ENCODE data around the gene RBBP8NL.

Gene RBBP8NL

GRCh38 chr20:62462976-62463592 is 35.7 kb upstream of the RBBP8NL start:
- DNase-seq (ENCODE audit: low read depth in 3 of 3) = no peak

GRCh38 chr20:62461834-62462233 is 34.5 kb upstream of the RBBP8NL start:
- DNase-seq (ENCODE audit: low read depth in 3 of 3) = no peak

GRCh38 chr20:62461157-62461556 is 33.8 kb upstream of the RBBP8NL start:
- no peak for DNase-seq (ENCODE audit: low read depth in 3 of 3)

- no peak for DNase-seq (ENCODE audit: low read depth in 3 of 3)
Measured at GRCh38 chr20:62460678-62461077, 33.3 kb upstream of the RBBP8NL start.

- no peak for DNase-seq (ENCODE audit: low read depth in 3 of 3)
Measured at GRCh38 chr20:62459488-62459887, 32.1 kb upstream of the RBBP8NL start.

- DNase-seq (ENCODE audit: low read depth in 3 of 3) = no peak
Measured at GRCh38 chr20:62458275-62459251, 31.2 kb upstream of the RBBP8NL start.

GRCh38 chr20:62457831-62458230 is 30.5 kb upstream of the RBBP8NL start:
- no peak for DNase-seq (ENCODE audit: low read depth in 3 of 3)

GRCh38 chr20:62457098-62457497 is 29.8 kb upstream of the RBBP8NL start:
- DNase-seq (ENCODE audit: low read depth in 3 of 3) = no peak

GRCh38 chr20:62455929-62456328 is 28.6 kb upstream of the RBBP8NL start:
- DNase-seq (ENCODE audit: low read depth in 3 of 3) = no peak

GRCh38 chr20:62454904-62455636 is 27.7 kb upstream of the RBBP8NL start:
- no peak for DNase-seq (ENCODE audit: low read depth in 3 of 3)

GRCh38 chr20:62453186-62453808 is 26.0 kb upstream of the RBBP8NL start:
- DNase-seq (ENCODE audit: low read depth in 3 of 3) = no peak

GRCh38 chr20:62452475-62453095 is 25.2 kb upstream of the RBBP8NL start:
- DNase-seq (ENCODE audit: low read depth in 3 of 3) = no peak

- no peak for DNase-seq (ENCODE audit: low read depth in 3 of 3)
Measured at GRCh38 chr20:62451970-62452369, 24.6 kb upstream of the RBBP8NL start.

GRCh38 chr20:62451156-62451767 is 23.9 kb upstream of the RBBP8NL start:
- no peak for DNase-seq (ENCODE audit: low read depth in 3 of 3)

- DNase-seq (ENCODE audit: low read depth in 3 of 3) = no peak
Measured at GRCh38 chr20:62449951-62450691, 22.8 kb upstream of the RBBP8NL start.

- DNase-seq (ENCODE audit: low read depth in 3 of 3) = no peak
Measured at GRCh38 chr20:62448788-62449187, 21.4 kb upstream of the RBBP8NL start.

GRCh38 chr20:62448038-62448437 is 20.7 kb upstream of the RBBP8NL start:
- no peak for DNase-seq (ENCODE audit: low read depth in 3 of 3)

GRCh38 chr20:62446888-62447869 is 19.8 kb upstream of the RBBP8NL start:
- DNase-seq (ENCODE audit: low read depth in 3 of 3) = no peak

GRCh38 chr20:62446481-62446880 is 19.1 kb upstream of the RBBP8NL start:
- DNase-seq (ENCODE audit: low read depth in 3 of 3) = no peak

Data from stimulated activated CD4-positive, alpha-beta T cell treated with anti-CD3 and anti-CD28 coated beads, TNF-alpha, amount 100 ng/mL, for 48 hours (primary cell).